Stomach (tissue), 9 donors: Measurements from ENCODE around the gene CDC14B. TPM values are rescaled to one million over a fixed set of nuclear protein-coding genes. Genes with fewer than 3 reads are reported as not detected.
"Not testable (repeated sequence)": the region's sequence is repeated elsewhere in the genome, so short reads cannot be mapped to it uniquely, and the experiment has no call there.

Experiments used
- DNase-seq, 2 donors: peaks; one replicate each; pipeline versions ENCODE4 v3.0.0 to v3.0.0-alpha.2; 2013 to 2019
- H3K27ac ChIP-seq, 5 donors: fragments of 200-600 bp in 4 of 5; sonication (generic) in 4 of 5; one replicate each; pipeline ENCODE4 v1.5.1; 2013 to 2019; ENCODE audit warnings: mild to moderate bottlenecking in 1 of 5, moderate library complexity in 1 of 5
- H3K27me3 ChIP-seq, 3 donors: fragments of 200-600 bp; sonication (generic); one replicate each; pipeline ENCODE4 v1.5.1; 2017 to 2019; ENCODE audit warnings: mixed run types in 1 of 3
- H3K36me3 ChIP-seq, 4 donors: fragments of 200-600 bp; sonication (generic); 1 replicate in 3 of 4; 2 replicates in 1 of 4; pipeline ENCODE4 v1.5.1; 2016 to 2019
- H3K4me1 ChIP-seq, 4 donors: fragments of 200-600 bp; sonication (generic); one replicate each; pipeline ENCODE4 v1.5.1; 2016 to 2019
- H3K4me3 ChIP-seq, 4 donors: fragments of 200-600 bp; sonication (generic) in 3 of 4; one replicate each; pipeline ENCODE4 v1.5.1; 2016 to 2019; ENCODE audit warnings: mild to moderate bottlenecking in 1 of 4
- H3K9me3 ChIP-seq, 4 donors: fragments of 200-600 bp; sonication (generic); one replicate each; pipeline ENCODE4 v1.5.1; 2016 to 2019
- CTCF ChIP-seq, 7 experiments: fragments of 450-650 bp in 4 of 7; fragments of 200-600 bp in 3 of 7; sonication (generic) in 3 of 7; IDR thresholded peaks; one replicate each; pipeline ENCODE4 v1.5.1; 2016 to 2019; ENCODE audit warnings: antibody characterized with exemption in 7 of 7, control low read depth in 2 of 7, mild to moderate bottlenecking in 1 of 7
- EP300 ChIP-seq: sonication (generic); formaldehyde crosslinking; IDR thresholded peaks from one replicate; pipeline ENCODE4 v1.6.1; 2017; ENCODE audit warnings: antibody characterized with exemption
- POLR2A ChIP-seq, 4 donors: fragments of 450-650 bp; IDR thresholded peaks; one replicate each; pipeline ENCODE4 v1.6.1; 2016; ENCODE audit warnings: antibody characterized with exemption in 4 of 4, control low read depth in 2 of 4, mild to moderate bottlenecking in 1 of 4, moderate library complexity in 1 of 4
- POLR2AphosphoS5 ChIP-seq, 3 donors: sonication (generic); formaldehyde crosslinking; IDR thresholded peaks; one replicate each; pipeline ENCODE4 v1.6.1; 2016; ENCODE audit warnings: antibody characterized with exemption in 3 of 3
- WGBS, 5 donors: extraction: QIAGEN DNeasy Blood & Tissue Kit in 3 of 5; methylation state at CpG; one replicate each; pipeline versions ENCODE4 v1.1.5 to v1.1.7; 2013 to 2018; 5-methylcytosine and 5-hydroxymethylcytosine counted together
- intact Hi-C: fragments of 100-400 bp; cut with DNase I; formaldehyde crosslinking; loops from one replicate; pipeline ENCODE4 v1.15.1; 2023; ENCODE audit warnings: low total_unique reads
- polyA plus RNA-seq, 3 donors: library from polyadenylated mRNA; stranded (reverse); fragments of 200-250 nt; gene quantifications; one replicate each; pipeline ENCODE4 v1.2.3, GENCODE V29; 2013
- total RNA-seq, 5 donors: library from RNA; depleted of rRNA; stranded (reverse); fragments of >200 nt; gene quantifications; one replicate each; pipeline versions ENCODE4 v1.1.0 to v1.2.3, GENCODE V29; 2014 to 2016
- donor health status: healthy with polysubstance abuse.
- donor health status: Bipolar disorder and iron deficiency.
- donor health status: healthy.

Gene CDC14B
- total and polyA plus RNA-seq, 8 donors = 4.1 to 31.9 (median 17.1) TPM

DNA sequence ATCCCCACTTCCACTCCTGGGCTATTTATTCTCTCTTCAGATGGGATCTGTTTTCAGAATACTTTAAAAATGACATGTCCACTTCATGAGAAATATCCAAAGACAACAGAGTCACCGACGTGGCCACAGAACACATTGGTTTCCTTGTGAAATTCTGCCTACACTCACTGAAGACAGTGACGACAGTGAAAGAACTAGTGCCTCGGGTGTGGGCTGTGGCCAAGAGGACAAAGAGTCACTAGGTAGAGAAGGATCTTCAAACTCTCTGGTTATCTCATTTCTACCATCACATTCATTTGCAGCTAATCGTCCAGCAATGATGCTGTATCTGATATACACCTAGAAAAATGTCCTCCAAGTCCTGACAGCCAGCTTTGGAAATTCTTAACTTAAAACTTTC, 110.6 kb downstream of the CDC14B start:
- DNase-seq = no peak
- Histone ChIP-seq H3K27ac (peak overlapping the region in 2 of 5 donors; percentile 17 to 20), H3K4me3 (no peak overlapping the region), H3K27me3 (no peaks in the 10 kb centered on the region), H3K36me3 (peaks cover 0 to 74% (median 65%) of the 10 kb centered on the region in 4 donors), H3K4me1 (peaks cover 0 to 5% (median 0%) of the 10 kb centered on the region in 4 donors), H3K9me3 (no peaks in the 10 kb centered on the region)
- TF ChIP-seq CTCF (IDR thresholded peaks at IDR 0.05) (no peak), POLR2A (IDR thresholded peaks at IDR 0.05) (no peak), POLR2AphosphoS5 (IDR thresholded peaks at IDR 0.05) (no peak), EP300 (no peak)
- intact Hi-C loops = no loop called here
- WGBS, 5 donors = 92 to 95% (median 93%) methylated on average over 5 of the region's 5 CpGs

DNA sequence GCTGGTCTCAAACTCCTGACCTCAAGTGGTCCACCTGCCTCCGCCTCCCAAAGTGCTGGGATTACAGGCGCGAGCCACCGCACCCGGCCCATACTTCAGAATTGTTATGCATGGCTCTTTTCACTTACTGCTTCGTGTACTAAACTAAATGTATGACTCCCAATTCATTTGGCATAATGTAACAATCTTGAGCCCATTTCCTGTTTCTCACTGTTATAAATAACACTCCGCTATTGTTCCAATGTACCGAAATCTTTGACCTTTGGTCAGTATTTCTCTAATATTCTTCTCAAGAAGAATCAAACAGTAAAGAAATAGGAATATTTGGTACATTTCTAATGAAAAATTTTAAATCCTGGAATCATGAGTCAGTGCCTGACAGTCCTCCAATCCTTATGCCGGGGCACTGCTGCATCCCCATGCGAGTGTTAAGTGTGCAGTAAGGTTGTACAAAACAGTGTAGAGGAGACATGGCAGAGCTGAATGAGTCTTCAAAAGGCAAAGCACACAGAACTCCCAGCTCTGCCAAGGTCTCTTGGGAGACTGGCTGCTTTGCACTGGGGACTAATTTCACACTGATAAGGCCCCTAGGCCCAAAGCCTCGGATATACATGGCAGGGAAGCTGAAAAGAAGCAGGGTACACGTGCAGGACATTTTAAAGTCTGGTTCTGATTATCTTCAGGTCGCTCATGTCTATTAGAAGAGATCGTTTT, 111.3 kb downstream of the CDC14B start:
- Histone ChIP-seq H3K36me3 (peaks cover 0 to 74% (median 63%) of the 10 kb centered on the region in 4 donors), H3K4me1 (peaks cover 0 to under 1% (median 0%) of the 10 kb centered on the region in 4 donors), H3K27me3 (no peaks in the 10 kb centered on the region), H3K27ac (peak overlapping the region in 2 of 5 donors; percentile 17 to 20), H3K4me3 (no peak overlapping the region), H3K9me3 (no peaks in the 10 kb centered on the region)
- intact Hi-C loops = no loop called here
- no peak for DNase-seq
- WGBS, 5 donors = 85 to 90% (median 88%) methylated on average over 14 of the region's 14 CpGs
- TF ChIP-seq POLR2AphosphoS5 (IDR thresholded peaks at IDR 0.05) (no peak), CTCF (IDR thresholded peaks at IDR 0.05) (no peak), POLR2A (IDR thresholded peaks at IDR 0.05) (no peak), EP300 (no peak)

- no peak overlapping the region for H3K4me3 ChIP-seq
- H3K27ac ChIP-seq = no peak overlapping the region
- H3K4me1 ChIP-seq = no peaks in the 10 kb centered on the region
- no peak for DNase-seq
- H3K36me3 ChIP-seq = peaks cover 0 to 57% (median 55%) of the 10 kb centered on the region in 4 donors
- no peaks in the 10 kb centered on the region for H3K9me3 ChIP-seq
- WGBS, 5 donors = 87 to 92% (median 91%) methylated on average over 12 to 13 of the region's 13 CpGs
- TF ChIP-seq CTCF (IDR thresholded peaks at IDR 0.05) (no peak), POLR2AphosphoS5 (IDR thresholded peaks at IDR 0.05) (no peak), EP300 (no peak), POLR2A (IDR thresholded peaks at IDR 0.05) (no peak)
- intact Hi-C loops = no loop called here
- H3K27me3 ChIP-seq = no peaks in the 10 kb centered on the region
Observed at GRCh38 chr9:96505316-96505991, 114.2 kb downstream of the CDC14B start.

GRCh38 chr9:96503918-96504317, 115.7 kb downstream of the CDC14B start:
- H3K4me1 ChIP-seq = no peaks in the 10 kb centered on the region

DNA sequence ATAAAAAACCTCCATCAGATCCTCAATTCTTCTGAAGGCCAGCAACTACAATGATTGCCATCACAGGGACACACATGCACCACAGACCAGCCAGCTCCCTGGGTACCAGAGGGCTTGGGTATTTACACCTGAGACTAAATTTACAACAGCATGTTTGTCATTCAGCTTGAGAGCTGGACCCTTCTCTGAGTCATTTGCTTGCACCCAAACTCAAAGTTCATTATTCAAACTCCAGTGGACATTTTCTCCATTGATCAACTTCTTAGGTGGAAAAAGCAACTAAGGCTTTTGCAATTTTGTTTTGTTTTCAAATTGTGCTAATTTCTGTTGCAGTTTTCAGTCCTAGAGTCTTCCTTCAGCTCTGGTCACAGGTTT, 116.3 kb downstream of the CDC14B start:
- intact Hi-C loops, H3K4me1 ChIP-seq, H3K27ac ChIP-seq: not testable (repeated sequence)

More at GRCh38 chr9:96503918-96504317, 115.7 kb downstream of the CDC14B start:
- intact Hi-C loops = no loop called here
- Histone ChIP-seq H3K9me3 (no peaks in the 10 kb centered on the region), H3K36me3 (peaks cover 0 to 47% (median 46%) of the 10 kb centered on the region in 4 donors), H3K4me3 (no peak overlapping the region), H3K27me3 (no peaks in the 10 kb centered on the region), H3K27ac (no peak overlapping the region)
- no peak for TF ChIP-seq EP300
- no peak for TF ChIP-seq POLR2A (IDR thresholded peaks at IDR 0.05)
- no peak for TF ChIP-seq CTCF (IDR thresholded peaks at IDR 0.05)
- no peak for TF ChIP-seq POLR2AphosphoS5 (IDR thresholded peaks at IDR 0.05)
- DNase-seq = no peak
- WGBS, 5 donors = 88 to 97% (median 96%) methylated on average over 11 of the region's 11 CpGs

More for the DNA sequence above, 116.3 kb downstream of the CDC14B start:
- H3K27me3 ChIP-seq, H3K9me3 ChIP-seq, H3K4me3 ChIP-seq, DNase-seq: not testable (repeated sequence)
- H3K36me3 ChIP-seq = peaks cover 0 to 42% (median 40%) of the 10 kb centered on the region in 4 donors
